ENCODE data around the gene MTHFD2L.

The MTHFD2L gene

GRCh38 chr4:74157561-74158465 is at the start of gene MTHFD2L:
Gene MTHFD2L, plus strand, starts transcription at chr4:74158118. Its CDS starts 21 bp downstream, at chr4:74158139.
- peak; percentile 4 for TF ChIP-seq CTCF (IDR thresholded peaks at IDR 0.05; ENCODE audit: extremely low read depth, missing control alignments)

DNA sequence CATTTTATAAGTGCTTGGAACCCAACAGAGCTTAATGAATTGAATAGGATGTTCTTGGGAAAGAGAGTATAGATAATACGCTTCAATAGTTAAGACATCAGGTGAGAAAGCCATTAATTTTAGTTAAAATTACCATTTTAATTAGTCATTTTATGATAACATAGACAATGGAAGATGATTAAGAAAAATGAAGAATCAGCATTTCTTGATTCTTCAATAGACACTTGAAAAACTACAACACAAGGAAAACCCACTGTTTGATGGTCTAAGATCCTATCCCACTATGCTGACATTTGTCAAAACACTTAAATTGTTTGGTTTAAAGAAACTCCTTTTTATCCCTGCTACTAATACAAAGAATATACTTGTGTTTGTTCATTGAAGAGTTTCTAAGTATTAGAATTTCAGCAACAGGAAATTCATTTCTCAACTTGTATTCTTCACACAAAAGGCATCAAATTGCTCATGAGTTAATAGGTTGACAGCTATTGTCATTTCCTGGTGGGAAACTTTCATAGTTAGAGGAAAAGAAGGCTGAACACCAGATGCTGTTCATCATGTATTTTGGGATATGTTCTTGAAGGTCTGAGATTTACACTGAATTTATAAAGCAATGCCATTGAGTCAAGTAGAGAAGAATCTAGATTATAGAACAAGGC is 49.3 kb upstream of the MTHFD2L start:
- DNase-seq (ENCODE audit: low spot score), result no peak
- no peak for TF ChIP-seq CTCF (IDR thresholded peaks at IDR 0.05; ENCODE audit: extremely low read depth, missing control alignments)

More at GRCh38 chr4:74157561-74158465, at the start of gene MTHFD2L:
- DNase-seq (ENCODE audit: low spot score), result peak; percentile 96

- TF ChIP-seq CTCF (IDR thresholded peaks at IDR 0.05; ENCODE audit: extremely low read depth, missing control alignments), result no peak
- DNase-seq (ENCODE audit: low spot score), result no peak
Observed at GRCh38 chr4:74109116-74109869, 48.6 kb upstream of the MTHFD2L start.

- DNase-seq (ENCODE audit: low spot score), result no peak
- no peak for TF ChIP-seq CTCF (IDR thresholded peaks at IDR 0.05; ENCODE audit: extremely low read depth, missing control alignments)
Observed at GRCh38 chr4:74109870-74110605, 47.9 kb upstream of the MTHFD2L start.

- no peak for TF ChIP-seq CTCF (IDR thresholded peaks at IDR 0.05; ENCODE audit: extremely low read depth, missing control alignments)
- DNase-seq (ENCODE audit: low spot score), result no peak
Observed at GRCh38 chr4:74110670-74111069, 47.2 kb upstream of the MTHFD2L start.

GRCh38 chr4:74111306-74111975 is 46.5 kb upstream of the MTHFD2L start:
- no peak for DNase-seq (ENCODE audit: low spot score)
- no peak for TF ChIP-seq CTCF (IDR thresholded peaks at IDR 0.05; ENCODE audit: extremely low read depth, missing control alignments)

Data from GM20000 (cell line).